HepG2 (cell line): ENCODE measurements around the gene PLLP. TPM values are rescaled to one million over a fixed set of nuclear protein-coding genes. Genes with fewer than 3 reads are reported as not detected.
A peak's percentile ranks its signal among the peaks of the same experiment; 100 is the strongest.

Experiments
- DMAP1 ChIP-seq: IDR thresholded peaks from 2 replicates; pipeline ENCODE4 v1.6.1; 2016
- FOXA1 ChIP-seq, 2 experiments: fragments of 450-650 bp in 1 of 2; sonication (generic) in 1 of 2; formaldehyde crosslinking in 1 of 2; IDR thresholded peaks; 2 replicates each; pipeline versions ENCODE4 v1.4.0 to v1.6.1; 2016 to 2020; ENCODE audit warnings: missing genetic modification reagents in 1 of 2
- GABPA ChIP-seq, 2 experiments: IDR thresholded peaks; 2 replicates each; pipeline ENCODE4 v1.6.1; 2011 to 2016; ENCODE audit warnings: low read depth in 2 of 2, low read length in 1 of 2, missing biosample characterization in 1 of 2, missing genetic modification characterization in 1 of 2
- HCFC1 ChIP-seq: fragments of 150-350 bp; IDR thresholded peaks from 2 replicates; pipeline ENCODE4 v1.6.1; 2014; ENCODE audit warnings: low read depth, low read length
- MAFF ChIP-seq: IDR thresholded peaks from 2 replicates; pipeline ENCODE4 v1.6.1; 2011; ENCODE audit warnings: low read depth, low read length, improper control_type of control experiment
- MTA3 ChIP-seq: sonication (generic); formaldehyde crosslinking; IDR thresholded peaks from 2 replicates; pipeline ENCODE4 v1.4.0; 2020; ENCODE audit warnings: missing genetic modification reagents
- RFX5 ChIP-seq: IDR thresholded peaks from 2 replicates; pipeline ENCODE4 v1.6.1; 2011; ENCODE audit warnings: low read depth, low read length, improper control_type of control experiment
- SRSF1 ChIP-seq: fragments of 200-400 bp; formaldehyde crosslinking; optimal IDR thresholded peaks from 2 replicates; pipeline ENCODE3; 2017; ENCODE audit warnings: mild to moderate bottlenecking, low read depth, low read length, moderate library complexity
- TCF7 ChIP-seq: sonication (generic); IDR thresholded peaks from 2 replicates; pipeline ENCODE4 v1.6.1; 2016; ENCODE audit warnings: antibody characterized with exemption, low read depth
- TCF7L2 ChIP-seq: IDR thresholded peaks from 2 replicates; pipeline ENCODE4 v1.6.1; 2011; ENCODE audit warnings: mild to moderate bottlenecking, low read depth, low read length, moderate library complexity
- ZFP62 ChIP-seq: sonication (generic); formaldehyde crosslinking; IDR thresholded peaks from 2 replicates; pipeline ENCODE4 v1.4.0; 2020; ENCODE audit warnings: missing genetic modification reagents
- ZFY ChIP-seq: sonication (generic); formaldehyde crosslinking; IDR thresholded peaks from 2 replicates; pipeline ENCODE4 v1.4.0; 2020; ENCODE audit warnings: missing genetic modification reagents
- ZNF564 ChIP-seq: sonication (generic); formaldehyde crosslinking; IDR thresholded peaks from 2 replicates; pipeline ENCODE4 v1.8.1; 2023; ENCODE audit warnings: mild to moderate bottlenecking, missing genetic modification reagents
- ZNF570 ChIP-seq: sonication (generic); formaldehyde crosslinking; IDR thresholded peaks from 2 replicates; pipeline ENCODE4 v1.4.0; 2020; ENCODE audit warnings: mild to moderate bottlenecking, missing genetic modification reagents, borderline replicate concordance
- ZNF607 ChIP-seq: sonication (generic); formaldehyde crosslinking; IDR thresholded peaks from 2 replicates; pipeline ENCODE4 v1.5.1; 2020; ENCODE audit warnings: missing genetic modification reagents, mild to moderate bottlenecking, borderline replicate concordance
- ZNF619 ChIP-seq: sonication (generic); formaldehyde crosslinking; IDR thresholded peaks from 2 replicates; pipeline ENCODE4 v1.4.0; 2020; ENCODE audit warnings: mild to moderate bottlenecking, missing genetic modification reagents
- ZNF670 ChIP-seq: sonication (generic); formaldehyde crosslinking; IDR thresholded peaks from 2 replicates; pipeline ENCODE4 v1.8.0; 2022; ENCODE audit warnings: mild to moderate bottlenecking, missing genetic modification reagents, borderline replicate concordance
- ZNF772 ChIP-seq: sonication (generic); formaldehyde crosslinking; IDR thresholded peaks from 2 replicates; pipeline ENCODE4 v1.5.0; 2020; ENCODE audit warnings: mild to moderate bottlenecking, missing genetic modification reagents
- polyA plus RNA-seq, 8 experiments: library from polyadenylated mRNA; depleted of rRNA in 3 of 8; stranded (reverse) in 7 of 8; unstranded in 1 of 8; fragments of >200 nt; fragmentation: Illumina TruSeq in 4 of 8; extraction: Trizol in 4 of 8; gene quantifications; 2 replicates each; pipeline versions ENCODE4 v1.2.1 to v1.2.3, GENCODE V29; 2011 to 2016; ENCODE audit warnings: low read depth in 4 of 8, missing spikeins in 1 of 8, mixed read lengths in 1 of 8; ENCODE audit not compliant: insufficient read depth in 1 of 8
- total RNA-seq, 5 experiments: library from RNA; depleted of rRNA; stranded (reverse); fragments of >200 nt; fragmentation: Illumina TruSeq; extraction: Trizol; gene quantifications; 2 replicates each; pipeline ENCODE4 v1.2.3, GENCODE V29; 2016; ENCODE audit warnings: low read depth in 1 of 5
- TF ChIP-seq, protein P1 (sequence below): sonication (generic); formaldehyde crosslinking; IDR thresholded peaks from 2 replicates; pipeline ENCODE4 v1.5.0; 2020; ENCODE audit warnings: missing genetic modification reagents, mild to moderate bottlenecking, borderline replicate concordance
- TF ChIP-seq, protein P2 (sequence below): sonication (generic); formaldehyde crosslinking; IDR thresholded peaks from 2 replicates; pipeline ENCODE4 v1.5.0; 2020; ENCODE audit warnings: missing genetic modification reagents
- TF ChIP-seq, protein P3 (sequence below): sonication (generic); formaldehyde crosslinking; IDR thresholded peaks from 2 replicates; pipeline ENCODE4 v1.4.0; 2020; ENCODE audit warnings: low read depth, mild to moderate bottlenecking, missing genetic modification reagents
- TF ChIP-seq, protein P4 (sequence below): sonication (generic); formaldehyde crosslinking; IDR thresholded peaks from 2 replicates; pipeline ENCODE4 v1.4.0; 2020; ENCODE audit warnings: mild to moderate bottlenecking, missing genetic modification reagents
- TF ChIP-seq, protein P5 (sequence below): sonication (generic); formaldehyde crosslinking; IDR thresholded peaks from 2 replicates; pipeline ENCODE4 v1.4.0; 2020; ENCODE audit warnings: missing genetic modification reagents

PLLP gene
- total and polyA plus RNA-seq, 2 of the 13 experiments (the other 11 are each of a cell fraction or from before 2014, with no cell fraction given), result 60.6 to 127 TPM

DNA sequence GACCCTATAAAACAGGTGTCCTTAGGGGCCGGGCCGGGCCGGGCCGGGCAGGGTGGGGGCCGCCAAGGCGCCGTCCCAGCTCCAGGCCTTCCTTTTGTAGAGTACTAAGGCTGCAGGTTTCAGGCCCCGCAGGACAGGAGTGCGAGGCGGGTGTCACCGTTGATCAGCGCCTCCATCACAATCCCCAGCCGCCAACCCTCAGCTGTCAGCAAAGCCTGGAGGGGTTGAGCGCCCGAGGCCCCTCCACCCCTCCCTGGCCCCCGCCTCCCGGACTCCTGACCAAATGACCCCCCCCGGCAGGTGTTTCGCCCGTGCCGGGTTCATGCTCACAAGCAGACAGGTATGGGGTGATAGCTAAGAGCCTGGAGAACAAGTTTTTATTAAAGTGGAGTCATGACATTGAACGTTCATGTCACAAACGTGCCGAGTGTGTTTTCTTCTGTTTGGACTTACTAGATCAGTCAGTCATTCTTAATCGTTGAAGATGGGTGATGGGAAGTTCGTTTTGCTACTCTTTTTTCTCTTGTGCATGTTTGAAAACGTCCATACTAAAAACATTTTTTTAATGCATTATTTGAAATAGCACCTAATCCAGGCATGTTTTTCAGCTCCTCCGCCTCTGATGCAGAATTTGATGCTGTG lies 38.9 kb downstream of the PLLP start (continued):
- TF ChIP-seq, protein P1, sequence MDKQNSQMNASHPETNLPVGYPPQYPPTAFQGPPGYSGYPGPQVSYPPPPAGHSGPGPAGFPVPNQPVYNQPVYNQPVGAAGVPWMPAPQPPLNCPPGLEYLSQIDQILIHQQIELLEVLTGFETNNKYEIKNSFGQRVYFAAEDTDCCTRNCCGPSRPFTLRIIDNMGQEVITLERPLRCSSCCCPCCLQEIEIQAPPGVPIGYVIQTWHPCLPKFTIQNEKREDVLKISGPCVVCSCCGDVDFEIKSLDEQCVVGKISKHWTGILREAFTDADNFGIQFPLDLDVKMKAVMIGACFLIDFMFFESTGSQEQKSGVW (CRISPR knock-in tag), result no peak
- TF ChIP-seq ZNF570 (CRISPR knock-in tag) (0 out of 2 replicates have a peak, but pooled peaks have one; percentile 58), HCFC1 (no peak; the same call in 1 of the 2 replicates), MAFF (no peak), DMAP1 (CRISPR knock-in tag) (peak; percentile 69), FOXA1 (IDR thresholded peaks at IDR 0.05) (no peak), FOXA1 (CRISPR knock-in tag; IDR thresholded peaks at IDR 0.05) (no peak), GABPA (IDR thresholded peaks at IDR 0.05; ENCODE audit: low read depth, low read length) (no peak), GABPA (CRISPR knock-in tag; IDR thresholded peaks at IDR 0.05; ENCODE audit: low read depth) (no peak), ZNF772 (CRISPR knock-in tag) (no peak), SRSF1 (peak; percentile 67), ZNF619 (CRISPR knock-in tag) (no peak), ZNF564 (CRISPR knock-in tag) (no peak), TCF7 (no peak), RFX5 (no peak), ZNF670 (no peak), ZFP62 (no peak), ZNF607 (CRISPR knock-in tag) (no peak), MTA3 (CRISPR knock-in tag) (no peak), TCF7L2 (no peak), ZFY (CRISPR knock-in tag) (peak; percentile 81)
- TF ChIP-seq, protein P2, sequence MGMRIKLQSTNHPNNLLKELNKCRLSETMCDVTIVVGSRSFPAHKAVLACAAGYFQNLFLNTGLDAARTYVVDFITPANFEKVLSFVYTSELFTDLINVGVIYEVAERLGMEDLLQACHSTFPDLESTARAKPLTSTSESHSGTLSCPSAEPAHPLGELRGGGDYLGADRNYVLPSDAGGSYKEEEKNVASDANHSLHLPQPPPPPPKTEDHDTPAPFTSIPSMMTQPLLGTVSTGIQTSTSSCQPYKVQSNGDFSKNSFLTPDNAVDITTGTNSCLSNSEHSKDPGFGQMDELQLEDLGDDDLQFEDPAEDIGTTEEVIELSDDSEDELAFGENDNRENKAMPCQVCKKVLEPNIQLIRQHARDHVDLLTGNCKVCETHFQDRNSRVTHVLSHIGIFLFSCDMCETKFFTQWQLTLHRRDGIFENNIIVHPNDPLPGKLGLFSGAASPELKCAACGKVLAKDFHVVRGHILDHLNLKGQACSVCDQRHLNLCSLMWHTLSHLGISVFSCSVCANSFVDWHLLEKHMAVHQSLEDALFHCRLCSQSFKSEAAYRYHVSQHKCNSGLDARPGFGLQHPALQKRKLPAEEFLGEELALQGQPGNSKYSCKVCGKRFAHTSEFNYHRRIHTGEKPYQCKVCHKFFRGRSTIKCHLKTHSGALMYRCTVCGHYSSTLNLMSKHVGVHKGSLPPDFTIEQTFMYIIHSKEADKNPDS (CRISPR knock-in tag), result 0 out of 2 replicates have a peak, but pooled peaks have one; percentile 23
- TF ChIP-seq, protein P3, sequence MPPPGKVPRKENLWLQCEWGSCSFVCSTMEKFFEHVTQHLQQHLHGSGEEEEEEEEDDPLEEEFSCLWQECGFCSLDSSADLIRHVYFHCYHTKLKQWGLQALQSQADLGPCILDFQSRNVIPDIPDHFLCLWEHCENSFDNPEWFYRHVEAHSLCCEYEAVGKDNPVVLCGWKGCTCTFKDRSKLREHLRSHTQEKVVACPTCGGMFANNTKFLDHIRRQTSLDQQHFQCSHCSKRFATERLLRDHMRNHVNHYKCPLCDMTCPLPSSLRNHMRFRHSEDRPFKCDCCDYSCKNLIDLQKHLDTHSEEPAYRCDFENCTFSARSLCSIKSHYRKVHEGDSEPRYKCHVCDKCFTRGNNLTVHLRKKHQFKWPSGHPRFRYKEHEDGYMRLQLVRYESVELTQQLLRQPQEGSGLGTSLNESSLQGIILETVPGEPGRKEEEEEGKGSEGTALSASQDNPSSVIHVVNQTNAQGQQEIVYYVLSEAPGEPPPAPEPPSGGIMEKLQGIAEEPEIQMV (CRISPR knock-in tag), result no peak
- TF ChIP-seq, protein P4, sequence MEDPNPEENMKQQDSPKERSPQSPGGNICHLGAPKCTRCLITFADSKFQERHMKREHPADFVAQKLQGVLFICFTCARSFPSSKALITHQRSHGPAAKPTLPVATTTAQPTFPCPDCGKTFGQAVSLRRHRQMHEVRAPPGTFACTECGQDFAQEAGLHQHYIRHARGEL (CRISPR knock-in tag), result no peak
- TF ChIP-seq, protein P5, sequence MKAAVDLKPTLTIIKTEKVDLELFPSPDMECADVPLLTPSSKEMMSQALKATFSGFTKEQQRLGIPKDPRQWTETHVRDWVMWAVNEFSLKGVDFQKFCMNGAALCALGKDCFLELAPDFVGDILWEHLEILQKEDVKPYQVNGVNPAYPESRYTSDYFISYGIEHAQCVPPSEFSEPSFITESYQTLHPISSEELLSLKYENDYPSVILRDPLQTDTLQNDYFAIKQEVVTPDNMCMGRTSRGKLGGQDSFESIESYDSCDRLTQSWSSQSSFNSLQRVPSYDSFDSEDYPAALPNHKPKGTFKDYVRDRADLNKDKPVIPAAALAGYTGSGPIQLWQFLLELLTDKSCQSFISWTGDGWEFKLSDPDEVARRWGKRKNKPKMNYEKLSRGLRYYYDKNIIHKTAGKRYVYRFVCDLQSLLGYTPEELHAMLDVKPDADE (CRISPR knock-in tag), result no peak
